Measurements from ENCODE around the gene CCDC85C.

Gene CCDC85C

GRCh38 chr14:99624971-99625370, 21.0 kb upstream of the CCDC85C start:
- H3K4me3 ChIP-seq (ENCODE audit: control insufficient read depth, low read depth, low read length) = no peak overlapping the region
- DNase-seq (ENCODE audit: low read depth) = no peak
- TF ChIP-seq CTCF (IDR thresholded peaks at IDR 0.05; ENCODE audit: control insufficient read depth, insufficient read depth, low read depth, low read length, missing control alignments) = no peak

- no peak for TF ChIP-seq CTCF (IDR thresholded peaks at IDR 0.05; ENCODE audit: control insufficient read depth, insufficient read depth, low read depth, low read length, missing control alignments)
- no peak for DNase-seq (ENCODE audit: low read depth)
Observed at GRCh38 chr14:99624024-99624423, 20.0 kb upstream of the CCDC85C start.

GRCh38 chr14:99621948-99622347, 17.9 kb upstream of the CCDC85C start:
- no peak for DNase-seq (ENCODE audit: low read depth)
- no peak overlapping the region for H3K4me3 ChIP-seq (ENCODE audit: control insufficient read depth, low read depth, low read length)
- no peak for TF ChIP-seq CTCF (IDR thresholded peaks at IDR 0.05; ENCODE audit: control insufficient read depth, insufficient read depth, low read depth, low read length, missing control alignments)

More at GRCh38 chr14:99624024-99624423, 20.0 kb upstream of the CCDC85C start:
- H3K4me3 ChIP-seq (ENCODE audit: control insufficient read depth, low read depth, low read length) = no peak overlapping the region

GRCh38 chr14:99619835-99620834, 16.1 kb upstream of the CCDC85C start:
- DNase-seq (ENCODE audit: low read depth) = no peak
- no peak overlapping the region for H3K4me3 ChIP-seq (ENCODE audit: control insufficient read depth, low read depth, low read length)
- TF ChIP-seq CTCF (IDR thresholded peaks at IDR 0.05; ENCODE audit: control insufficient read depth, insufficient read depth, low read depth, low read length, missing control alignments) = no peak

- no peak for TF ChIP-seq CTCF (IDR thresholded peaks at IDR 0.05; ENCODE audit: control insufficient read depth, insufficient read depth, low read depth, low read length, missing control alignments)
- no peak for DNase-seq (ENCODE audit: low read depth)
- no peak overlapping the region for H3K4me3 ChIP-seq (ENCODE audit: control insufficient read depth, low read depth, low read length)
Observed at GRCh38 chr14:99616832-99617800, 13.1 kb upstream of the CCDC85C start.

- no peak for DNase-seq (ENCODE audit: low read depth)
- no peak for TF ChIP-seq CTCF (IDR thresholded peaks at IDR 0.05; ENCODE audit: control insufficient read depth, insufficient read depth, low read depth, low read length, missing control alignments)
- no peak overlapping the region for H3K4me3 ChIP-seq (ENCODE audit: control insufficient read depth, low read depth, low read length)
Observed at GRCh38 chr14:99615497-99616157, 11.6 kb upstream of the CCDC85C start.
